ENCODE results near the gene HSPB8.

Gene HSPB8

GRCh38 chr12:119179335-119180021 lies 747 bp downstream of the HSPB8 start:
- Histone ChIP-seq H3K4me3 (ENCODE audit: low read depth, low read length) (peak overlapping the region; percentile 52), H3K36me3 (replicated peaks) (no peaks in the 10 kb centered on the region), H3K27me3 (replicated peaks) (no peaks in the 10 kb centered on the region), H3K27ac (peak overlapping the region; percentile 79)
- DNase-seq, result peak; percentile 73
- no peak for TF ChIP-seq CTCF (IDR thresholded peaks at IDR 0.05; ENCODE audit: low read depth, low read length, missing control alignments)
- in situ Hi-C loops (cut with HindIII; ENCODE audit: low pct_ligation_motif_present, low sequenced_read_pairs), result no loop called here

- peak overlapping the region; percentile 52 for H3K4me3 ChIP-seq (ENCODE audit: low read depth, low read length)
- in situ Hi-C loops (cut with HindIII; ENCODE audit: low pct_ligation_motif_present, low sequenced_read_pairs), result no loop called here
- peak; percentile 49 for DNase-seq
- H3K27ac ChIP-seq, result peak overlapping the region; percentile 79
- no peaks in the 10 kb centered on the region for H3K36me3 ChIP-seq (replicated peaks)
- no peaks in the 10 kb centered on the region for H3K27me3 ChIP-seq (replicated peaks)
- TF ChIP-seq CTCF (IDR thresholded peaks at IDR 0.05; ENCODE audit: low read depth, low read length, missing control alignments), result no peak
Observed at GRCh38 chr12:119180380-119181040, 1.8 kb downstream of the HSPB8 start.

GRCh38 chr12:119181202-119181601 lies 2.5 kb downstream of the HSPB8 start:
- H3K27me3 ChIP-seq (replicated peaks), result no peaks in the 10 kb centered on the region
- no peak for TF ChIP-seq CTCF (IDR thresholded peaks at IDR 0.05; ENCODE audit: low read depth, low read length, missing control alignments)
- peak overlapping the region; percentile 52 for H3K4me3 ChIP-seq (ENCODE audit: low read depth, low read length)
- H3K36me3 ChIP-seq (replicated peaks), result no peaks in the 10 kb centered on the region
- peak overlapping the region; percentile 79 for H3K27ac ChIP-seq
- DNase-seq, result no peak
- in situ Hi-C loops (cut with HindIII; ENCODE audit: low pct_ligation_motif_present, low sequenced_read_pairs), result no loop called here

- DNase-seq, result no peak
- H3K27ac ChIP-seq, result no peak overlapping the region
- H3K27me3 ChIP-seq (replicated peaks), result no peaks in the 10 kb centered on the region
- no peak overlapping the region for H3K4me3 ChIP-seq (ENCODE audit: low read depth, low read length)
- H3K36me3 ChIP-seq (replicated peaks), result peaks cover 7% of the 10 kb centered on the region
- no peak for TF ChIP-seq CTCF (IDR thresholded peaks at IDR 0.05; ENCODE audit: low read depth, low read length, missing control alignments)
- in situ Hi-C loops (cut with HindIII; ENCODE audit: low pct_ligation_motif_present, low sequenced_read_pairs), result no loop called here
Observed at GRCh38 chr12:119181944-119182343, 3.2 kb downstream of the HSPB8 start.

GRCh38 chr12:119182701-119183493 lies 4.2 kb downstream of the HSPB8 start:
- TF ChIP-seq CTCF (IDR thresholded peaks at IDR 0.05; ENCODE audit: low read depth, low read length, missing control alignments), result no peak
- DNase-seq, result peak; percentile 54
- in situ Hi-C loops (cut with HindIII; ENCODE audit: low pct_ligation_motif_present, low sequenced_read_pairs), result no loop called here
- Histone ChIP-seq H3K36me3 (replicated peaks) (peaks cover 13% of the 10 kb centered on the region), H3K27me3 (replicated peaks) (no peaks in the 10 kb centered on the region), H3K4me3 (ENCODE audit: low read depth, low read length) (no peak overlapping the region), H3K27ac (no peak overlapping the region)

Measured in brain microvascular endothelial cell (primary cell).